HepG2 (cell line): ENCODE data around the gene HES6. TPM values are rescaled to one million over a fixed set of nuclear protein-coding genes. Genes with fewer than 3 reads are reported as not detected.

Experiments used
- ADNP ChIP-seq: sonication (generic); formaldehyde crosslinking; IDR thresholded peaks from 2 replicates; pipeline ENCODE4 v1.4.0; 2020; ENCODE audit warnings: missing genetic modification reagents
- ARNT ChIP-seq: fragments of 450-650 bp; IDR thresholded peaks from 2 replicates; pipeline ENCODE4 v1.6.1; 2017
- FOXP4 ChIP-seq: sonication (generic); formaldehyde crosslinking; IDR thresholded peaks from 2 replicates; pipeline ENCODE4 v1.4.0; 2020; ENCODE audit warnings: missing genetic modification reagents
- GABPB1 ChIP-seq: IDR thresholded peaks from 2 replicates; pipeline ENCODE4 v1.6.1; 2016; ENCODE audit warnings: mild to moderate bottlenecking, missing genetic modification reagents, moderate library complexity, missing compliant biosample characterization
- GTF3A ChIP-seq: sonication (generic); formaldehyde crosslinking; conservative IDR thresholded peaks from 2 replicates; pipeline ENCODE4 v1.4.0; 2020; ENCODE audit warnings: mild to moderate bottlenecking, missing genetic modification reagents
- HINFP ChIP-seq: sonication (generic); formaldehyde crosslinking; IDR thresholded peaks from 2 replicates; pipeline ENCODE4 v1.4.0; 2020; ENCODE audit warnings: low read depth, mild to moderate bottlenecking, missing genetic modification reagents
- NCOA2 ChIP-seq: sonication (generic); formaldehyde crosslinking; IDR thresholded peaks from 2 replicates; pipeline ENCODE4 v1.8.0; 2022; ENCODE audit warnings: inconsistent platforms
- POLR2G ChIP-seq: fragments of 200-400 bp; formaldehyde crosslinking; IDR thresholded peaks from 2 replicates; pipeline ENCODE4 v1.6.1; 2018; ENCODE audit warnings: mild to moderate bottlenecking, low read depth, low read length, moderate library complexity
- ZBTB3 ChIP-seq: sonication (generic); formaldehyde crosslinking; IDR thresholded peaks from 2 replicates; pipeline ENCODE4 v1.4.0; 2020; ENCODE audit warnings: low read depth, mild to moderate bottlenecking, moderate library complexity, missing genetic modification reagents, borderline replicate concordance
- ZBTB40 ChIP-seq, 2 experiments: fragments of 450-650 bp in 1 of 2; sonication (generic) in 1 of 2; formaldehyde crosslinking in 1 of 2; IDR thresholded peaks; 2 replicates each; pipeline versions ENCODE4 v1.6.1 to v1.8.0; 2016 to 2022; ENCODE audit warnings: antibody characterized with exemption in 1 of 2, mild to moderate bottlenecking in 1 of 2, missing genetic modification reagents in 1 of 2
- ZNF33A ChIP-seq: sonication (generic); formaldehyde crosslinking; IDR thresholded peaks from 2 replicates; pipeline ENCODE4 v1.5.1; 2020; ENCODE audit warnings: missing genetic modification reagents, mild to moderate bottlenecking, moderate library complexity, borderline replicate concordance
- polyA plus RNA-seq, 8 experiments: library from polyadenylated mRNA; depleted of rRNA in 3 of 8; stranded (reverse) in 7 of 8; unstranded in 1 of 8; fragments of >200 nt; fragmentation: Illumina TruSeq in 4 of 8; extraction: Trizol in 4 of 8; gene quantifications; 2 replicates each; pipeline versions ENCODE4 v1.2.1 to v1.2.3, GENCODE V29; 2011 to 2016; ENCODE audit warnings: low read depth in 4 of 8, missing spikeins in 1 of 8, mixed read lengths in 1 of 8; ENCODE audit not compliant: insufficient read depth in 1 of 8
- total RNA-seq, 5 experiments: library from RNA; depleted of rRNA; stranded (reverse); fragments of >200 nt; fragmentation: Illumina TruSeq; extraction: Trizol; gene quantifications; 2 replicates each; pipeline ENCODE4 v1.2.3, GENCODE V29; 2016; ENCODE audit warnings: low read depth in 1 of 5
- TF ChIP-seq, protein P1 (sequence below): sonication (generic); formaldehyde crosslinking; conservative IDR thresholded peaks from 2 replicates; pipeline ENCODE4 v1.4.0; 2020; ENCODE audit warnings: missing genetic modification reagents

The HES6 gene
- total and polyA plus RNA-seq, 2 of the 13 experiments (the other 11 are each of a cell fraction or from before 2014, with no cell fraction given), result 19.5 to 82.8 TPM

DNA sequence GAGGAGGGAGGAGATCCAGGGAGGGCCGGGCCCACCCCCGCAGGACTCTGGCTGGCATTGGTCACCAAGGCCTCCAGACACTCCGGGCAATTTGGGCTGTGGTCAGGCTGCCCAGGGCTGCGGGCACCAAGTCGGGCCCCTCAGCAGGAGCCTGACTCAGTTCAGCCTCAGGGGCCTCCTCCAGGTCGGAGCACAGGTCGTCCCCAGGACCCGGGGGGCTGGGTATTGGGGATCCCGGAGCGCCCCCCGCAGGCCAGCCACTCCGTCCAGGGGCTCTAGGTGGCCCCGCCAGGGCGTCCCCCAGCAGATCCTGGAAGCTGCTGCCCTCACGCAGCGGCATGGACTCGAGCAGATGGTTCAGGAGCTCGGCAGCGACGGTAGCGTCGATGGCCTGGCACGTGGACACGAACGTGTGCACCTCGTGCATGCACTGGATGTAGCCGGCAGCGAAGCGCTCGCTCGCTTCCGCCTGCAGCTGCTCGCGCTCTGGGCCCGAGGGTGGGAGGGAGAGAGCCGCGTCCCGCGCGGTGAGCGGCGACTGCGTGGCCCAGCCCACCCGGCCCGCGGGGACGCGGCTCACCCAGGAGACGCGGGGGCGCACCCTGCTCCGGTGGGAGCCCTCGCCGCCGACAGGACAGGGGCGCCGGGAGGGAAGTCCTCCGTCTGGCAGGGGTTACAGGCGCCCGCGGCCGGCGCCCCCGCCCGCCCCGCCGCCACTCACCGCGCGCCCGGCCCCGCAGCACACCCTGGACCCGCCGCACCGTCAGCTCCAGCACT is 884 bp downstream of the HES6 start (continued):
- TF ChIP-seq, protein P1, sequence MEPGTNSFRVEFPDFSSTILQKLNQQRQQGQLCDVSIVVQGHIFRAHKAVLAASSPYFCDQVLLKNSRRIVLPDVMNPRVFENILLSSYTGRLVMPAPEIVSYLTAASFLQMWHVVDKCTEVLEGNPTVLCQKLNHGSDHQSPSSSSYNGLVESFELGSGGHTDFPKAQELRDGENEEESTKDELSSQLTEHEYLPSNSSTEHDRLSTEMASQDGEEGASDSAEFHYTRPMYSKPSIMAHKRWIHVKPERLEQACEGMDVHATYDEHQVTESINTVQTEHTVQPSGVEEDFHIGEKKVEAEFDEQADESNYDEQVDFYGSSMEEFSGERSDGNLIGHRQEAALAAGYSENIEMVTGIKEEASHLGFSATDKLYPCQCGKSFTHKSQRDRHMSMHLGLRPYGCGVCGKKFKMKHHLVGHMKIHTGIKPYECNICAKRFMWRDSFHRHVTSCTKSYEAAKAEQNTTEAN (CRISPR knock-in tag), result peak; percentile 98
- TF ChIP-seq POLR2G, result no peak
- peak; percentile 71; the same call in 1 of the 2 replicates for TF ChIP-seq ADNP (CRISPR knock-in tag)
- TF ChIP-seq HINFP (CRISPR knock-in tag), result peak; percentile 75; the same call in 1 of the 2 replicates
- peak; percentile 84 for TF ChIP-seq NCOA2 (CRISPR knock-in tag)
- TF ChIP-seq ARNT, result no peak
- peak; percentile 88 for TF ChIP-seq GABPB1 (CRISPR knock-in tag)
- TF ChIP-seq ZBTB3, result no peak
- no peak for TF ChIP-seq ZBTB40 (IDR thresholded peaks at IDR 0.05)
- TF ChIP-seq ZBTB40 (CRISPR knock-in tag; IDR thresholded peaks at IDR 0.05), result peak; percentile 96
- no peak for TF ChIP-seq GTF3A (CRISPR knock-in tag)
- TF ChIP-seq FOXP4 (CRISPR knock-in tag), result peak; percentile 69
- TF ChIP-seq ZNF33A, result no peak
